Stimulated activated CD4-positive, alpha-beta T cell treated with anti-CD3 and anti-CD28 coated beads, Interleukin-12 subunit alpha, Interleukin-12 subunit beta, amount 100 ng/mL, for 4 hours (primary cell): ENCODE measurements around the gene PEDS1.

Experiments
- DNase-seq: peaks from one replicate; pipeline ENCODE4 v3.0.0-alpha.2; 2020

Gene PEDS1

DNA sequence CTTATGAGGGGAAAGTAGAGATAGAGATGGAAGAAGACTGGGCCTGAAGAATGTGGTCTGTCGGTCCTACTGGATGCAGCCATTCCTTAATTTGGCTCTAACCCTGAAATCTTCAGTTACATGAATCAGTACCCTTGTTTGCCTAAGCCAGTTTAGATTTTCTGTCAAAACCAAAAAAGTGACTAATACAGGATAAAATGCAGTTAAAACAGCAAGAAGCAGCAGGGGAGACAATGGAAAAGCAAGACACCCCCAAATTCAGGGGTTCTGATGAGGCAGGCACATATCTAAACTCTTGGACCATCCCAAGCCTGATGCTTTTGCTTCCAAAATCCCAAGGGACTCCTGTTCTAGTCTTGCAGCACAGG lies 23.2 kb downstream of the PEDS1 start:
- no peak for DNase-seq

DNA sequence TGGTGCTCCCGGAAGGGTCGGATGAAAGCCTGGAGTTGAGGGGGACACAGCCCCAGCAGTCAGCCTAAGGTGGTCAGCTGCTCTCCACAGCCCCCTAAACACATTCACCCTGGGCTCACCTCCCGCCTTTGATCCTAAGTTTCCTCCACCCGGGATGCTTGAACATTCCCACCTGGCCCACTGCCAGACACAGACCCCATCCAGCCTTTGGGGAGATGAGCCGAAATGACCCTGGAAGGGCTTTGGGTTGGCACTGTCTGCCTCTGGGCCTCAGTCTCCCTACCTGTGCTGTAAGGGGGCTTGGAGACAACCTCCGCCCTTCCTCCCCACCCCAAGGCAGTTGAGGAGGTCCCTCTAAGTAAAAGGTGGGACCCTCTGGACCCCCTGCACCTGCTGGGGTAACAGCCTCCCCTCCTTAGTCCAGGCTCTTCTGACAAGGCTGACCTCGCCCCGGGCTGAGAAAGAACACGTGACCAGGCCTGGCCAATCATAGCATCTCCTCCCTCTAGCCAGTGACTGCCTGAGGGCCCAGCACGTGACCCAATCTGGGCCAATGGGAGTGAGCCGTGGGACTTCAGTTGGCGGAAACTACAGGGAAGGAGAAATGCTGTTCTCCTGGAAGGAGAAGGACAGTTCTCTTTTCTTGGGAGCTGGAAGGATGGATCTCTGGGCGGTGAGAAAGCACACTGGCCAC lies 23.7 kb downstream of the PEDS1 start:
- no peak for DNase-seq

DNA sequence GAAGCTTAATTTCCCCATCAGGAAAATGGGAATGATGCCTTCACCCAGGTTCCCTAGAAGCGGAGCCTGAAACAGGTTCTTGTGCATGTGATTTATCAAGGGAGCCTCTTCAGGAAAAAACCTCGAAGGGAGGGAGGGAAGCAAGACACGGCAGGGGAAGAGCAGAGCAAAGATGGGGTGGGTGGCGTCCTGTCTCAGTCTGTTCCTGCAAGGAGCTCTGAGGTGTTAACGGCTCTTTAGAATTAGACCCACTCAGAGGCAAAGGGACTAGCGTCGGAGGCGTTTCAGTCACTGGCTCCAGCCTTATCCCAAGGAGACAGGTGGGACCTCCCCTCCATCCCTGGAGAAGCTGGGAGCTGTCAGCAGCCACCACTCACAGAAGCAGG lies 25.0 kb downstream of the PEDS1 start:
- no peak for DNase-seq

DNA sequence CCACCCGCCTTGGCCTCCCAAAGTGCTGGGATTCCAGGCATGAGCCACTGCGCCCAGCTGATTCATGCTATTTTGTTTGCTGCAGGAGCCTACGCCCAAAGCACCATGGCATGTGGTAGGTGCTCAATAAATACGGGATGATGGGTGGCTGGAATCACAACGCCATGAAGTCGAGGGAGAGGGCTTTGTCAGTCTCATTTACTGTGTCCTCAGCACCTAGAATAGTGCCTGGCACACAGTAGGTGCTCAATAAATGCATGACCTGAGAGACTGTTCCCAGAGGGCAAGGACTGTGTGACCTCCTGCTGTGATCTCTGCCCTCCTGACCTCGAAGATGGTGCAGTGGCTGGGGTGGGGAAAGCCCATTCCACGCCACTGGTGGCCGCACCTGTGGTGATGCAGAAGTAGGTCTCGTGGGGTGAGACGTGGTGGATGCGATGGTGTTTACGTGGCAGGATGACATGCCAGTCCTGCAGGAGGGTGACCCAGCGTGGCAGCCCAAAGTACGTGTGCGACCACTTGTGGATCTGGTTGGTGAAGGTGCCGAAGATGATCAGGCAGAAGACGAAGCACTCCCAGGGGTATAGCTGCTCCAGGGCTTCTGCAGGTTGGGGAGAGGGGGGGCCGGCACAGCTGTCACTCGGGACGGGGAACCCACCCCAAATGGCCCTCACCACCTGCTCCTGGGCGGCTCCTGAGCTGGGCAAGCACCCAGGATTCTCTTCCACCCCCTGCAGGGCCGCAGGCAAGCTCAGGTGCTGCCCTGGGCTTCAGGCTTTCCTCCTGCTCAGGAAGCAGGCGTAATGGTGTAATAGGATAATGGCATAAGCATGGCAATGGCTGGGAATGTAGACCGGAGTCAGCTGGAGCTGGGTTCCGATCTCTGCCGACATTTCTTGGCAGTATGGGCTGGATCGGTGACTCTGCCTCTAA lies 25.7 kb downstream of the PEDS1 start:
- DNase-seq, result no peak

DNA sequence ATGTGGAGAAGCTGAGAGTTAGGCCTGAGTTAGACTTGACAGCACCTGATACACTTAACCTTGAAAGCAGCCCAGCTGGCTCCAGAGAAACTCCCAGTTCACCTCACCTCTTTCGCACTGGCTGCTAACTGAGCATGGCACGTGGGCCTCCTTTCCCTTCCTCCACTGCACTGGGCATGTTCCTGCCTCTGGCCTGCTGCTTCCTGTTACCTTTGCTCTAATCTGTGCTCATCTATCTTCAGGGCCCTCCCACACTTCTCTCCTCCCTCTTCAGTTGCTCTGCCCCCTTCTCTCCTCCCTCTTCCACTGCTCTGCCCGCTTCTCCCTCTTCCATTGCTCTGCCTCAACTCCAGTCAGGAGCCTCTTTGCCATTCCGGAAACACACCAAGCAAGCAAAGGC lies 26.9 kb downstream of the PEDS1 start:
- DNase-seq, result no peak

DNA sequence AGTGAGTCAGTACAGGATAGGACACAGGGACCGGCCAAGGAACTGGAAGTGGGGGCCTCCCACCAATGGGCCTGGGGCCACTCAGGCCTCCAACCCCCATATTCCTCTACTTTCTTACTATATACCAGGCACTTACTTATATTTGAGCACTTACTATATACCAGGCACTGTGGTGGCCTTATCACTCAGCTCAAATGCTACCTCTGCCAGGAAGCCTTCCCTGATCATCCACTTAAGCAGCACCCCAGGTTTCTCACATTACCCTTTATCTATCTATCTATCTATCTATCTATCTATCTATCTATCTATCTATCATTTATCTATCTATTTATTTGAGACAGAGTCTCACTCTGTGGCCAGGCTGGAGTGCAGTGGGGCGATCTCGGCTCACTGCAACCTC lies 28.2 kb downstream of the PEDS1 start:
- no peak for DNase-seq

DNA sequence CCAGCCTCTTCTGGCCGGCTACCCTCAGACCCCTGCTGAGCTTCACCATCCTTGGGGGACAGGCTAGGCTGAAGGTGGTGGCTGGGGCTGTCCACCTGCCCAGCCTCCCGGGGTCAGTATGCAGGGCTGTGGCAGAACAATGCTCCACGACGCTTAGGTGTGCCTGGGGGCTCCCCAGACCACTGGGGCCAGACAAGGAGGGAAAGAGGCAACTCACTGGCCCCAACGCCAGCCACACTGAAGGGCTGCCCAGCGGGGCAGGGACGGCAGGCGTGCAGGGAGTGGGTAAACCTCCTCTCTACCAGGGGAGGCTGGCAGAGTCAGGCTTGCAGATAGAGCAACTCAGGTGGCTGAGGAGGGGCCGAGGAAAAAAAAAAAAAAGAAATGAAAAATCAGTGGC lies 29.0 kb downstream of the PEDS1 start:
- DNase-seq, result no peak

DNA sequence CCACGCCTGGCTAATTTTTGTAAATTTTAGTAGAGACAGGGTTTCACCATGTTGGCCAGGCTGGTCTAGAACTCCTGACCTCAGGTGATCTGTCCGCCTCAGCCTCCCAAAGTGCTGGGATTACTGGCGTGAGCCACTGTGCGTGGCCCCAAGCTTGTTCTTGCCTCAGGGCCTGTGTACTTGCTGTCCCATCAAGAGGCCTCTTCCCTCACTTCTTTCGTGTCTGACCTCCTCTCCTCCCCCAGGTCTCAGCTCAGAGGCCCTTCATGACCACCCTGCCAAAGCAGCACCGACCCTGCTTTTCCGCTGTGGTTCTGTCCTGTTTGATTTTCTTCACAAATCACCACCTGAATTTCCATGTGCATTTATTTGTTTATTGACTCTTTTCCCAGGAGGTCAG lies 30.1 kb downstream of the PEDS1 start:
- DNase-seq, result no peak

DNA sequence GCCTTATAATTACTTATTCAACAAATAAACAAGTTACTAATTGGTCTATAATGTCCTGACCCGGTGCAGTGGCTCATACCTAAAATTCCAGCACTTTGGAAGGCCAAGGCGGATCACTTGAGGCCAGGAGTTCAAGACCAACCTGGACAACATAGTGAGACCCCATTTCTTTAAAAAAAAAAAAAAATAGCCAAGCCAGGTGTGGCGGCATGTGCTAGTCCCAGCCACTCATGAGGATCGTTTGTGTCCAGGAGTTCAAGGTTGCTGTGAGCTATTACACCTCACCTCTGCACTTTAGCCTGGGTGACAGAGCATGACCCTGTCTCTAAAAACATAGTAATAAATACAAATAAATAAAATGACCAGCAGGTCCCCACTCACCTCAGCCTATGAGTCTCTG lies 30.8 kb downstream of the PEDS1 start:
- no peak for DNase-seq

DNA sequence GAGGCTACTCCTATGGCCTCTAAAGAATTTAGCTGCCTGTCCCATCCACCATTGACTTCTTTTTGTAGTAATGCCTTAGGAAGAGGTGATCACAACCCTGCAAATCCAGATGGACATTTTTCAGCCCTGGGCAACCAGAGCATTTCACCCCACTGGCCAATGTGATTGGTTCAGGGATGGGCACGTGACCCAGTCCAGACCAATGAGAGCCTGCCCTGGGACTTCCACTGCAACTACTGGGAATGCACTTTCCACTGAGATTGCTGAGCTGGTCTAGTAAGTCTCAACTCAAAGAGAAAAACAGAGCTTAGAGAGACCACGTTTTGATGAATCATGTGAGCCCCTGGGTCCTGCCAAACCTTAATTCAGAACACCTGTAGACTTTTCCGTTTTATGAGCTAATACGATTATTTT lies 31.7 kb downstream of the PEDS1 start:
- DNase-seq, result no peak

DNA sequence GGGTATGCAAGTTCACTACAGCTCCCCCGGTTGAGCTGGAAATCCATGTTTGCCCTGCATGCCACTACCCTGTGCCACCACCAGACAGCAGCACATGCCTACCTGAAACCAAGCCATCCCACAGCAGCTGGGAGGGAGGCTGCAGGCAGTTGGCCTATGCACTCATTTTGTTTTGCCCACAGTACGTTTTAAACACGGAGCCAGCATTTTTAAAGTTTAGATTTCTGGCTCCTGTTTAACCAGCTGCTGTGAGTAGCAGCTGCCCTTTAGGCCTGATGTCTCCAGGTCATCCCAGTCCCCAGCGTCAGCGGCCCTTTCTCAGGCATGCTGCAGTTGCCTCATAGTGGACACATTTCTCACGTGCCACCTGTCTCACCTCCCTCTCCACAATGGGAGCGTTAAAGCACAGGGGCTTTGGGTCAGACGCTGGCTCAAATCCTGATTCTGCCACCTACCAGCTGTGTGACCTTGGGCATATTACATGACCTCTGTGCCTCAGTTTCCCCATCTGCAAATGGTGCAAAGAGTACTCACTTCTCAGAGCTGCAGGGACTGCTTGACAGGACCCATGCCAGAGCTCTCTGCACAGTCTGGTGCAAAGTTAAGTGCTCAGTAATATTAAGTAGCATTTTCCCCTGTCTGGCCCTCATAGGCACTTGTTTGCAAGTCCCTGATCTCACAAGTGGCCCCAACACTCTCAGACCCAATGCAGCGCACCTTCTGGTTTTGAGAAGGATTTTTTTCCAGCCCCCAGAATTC lies 32.4 kb downstream of the PEDS1 start:
- peak; percentile 46 for DNase-seq

DNA sequence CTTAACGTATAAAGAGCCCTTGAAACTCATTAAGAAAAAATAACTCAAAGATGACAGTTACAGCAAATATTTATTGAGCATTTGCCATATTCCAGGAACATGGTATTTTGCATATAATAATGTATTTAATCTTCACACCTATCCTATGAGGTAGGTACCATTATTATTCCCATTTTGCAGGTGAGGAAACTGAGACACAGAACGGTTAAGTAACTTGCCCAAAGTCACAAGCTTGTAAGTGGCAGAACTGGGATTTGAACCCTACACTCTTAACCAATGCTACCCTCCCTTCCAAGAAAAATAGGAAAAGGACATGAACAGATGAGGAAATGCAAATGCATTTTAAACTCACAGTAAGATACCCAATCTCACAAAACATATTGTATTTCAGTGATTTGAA lies 35.3 kb downstream of the PEDS1 start:
- no peak for DNase-seq

DNA sequence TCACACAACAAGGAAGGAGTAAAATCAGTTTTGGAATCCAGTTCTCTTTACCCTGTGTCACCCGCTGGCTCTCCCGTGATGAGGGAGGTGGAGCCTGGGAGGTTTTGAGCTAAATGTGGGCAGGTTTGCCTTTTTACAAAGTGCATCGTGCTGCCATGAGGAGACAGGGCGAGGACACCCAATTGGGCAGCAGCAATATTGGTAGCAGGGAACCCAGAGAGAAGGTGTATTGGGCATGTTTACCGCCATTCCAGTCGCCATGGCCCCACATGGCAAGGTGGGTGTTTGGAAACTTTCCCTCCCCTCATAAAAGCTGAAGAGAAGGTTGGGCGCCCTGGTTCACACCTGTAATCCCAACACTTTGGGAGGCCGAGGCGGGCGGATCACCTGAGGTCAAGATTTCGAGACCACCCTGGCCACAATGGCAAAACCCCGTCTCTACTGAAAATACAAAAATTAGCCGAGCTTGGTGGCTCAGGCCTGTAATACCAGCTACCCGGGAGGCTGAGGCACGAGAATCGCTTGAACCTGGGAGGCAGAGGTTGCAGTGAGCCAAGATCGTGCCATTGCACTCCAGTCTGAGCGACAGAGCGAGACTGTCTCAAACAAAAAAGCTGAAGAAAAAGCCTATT lies 37.0 kb downstream of the PEDS1 start:
- no peak for DNase-seq

DNA sequence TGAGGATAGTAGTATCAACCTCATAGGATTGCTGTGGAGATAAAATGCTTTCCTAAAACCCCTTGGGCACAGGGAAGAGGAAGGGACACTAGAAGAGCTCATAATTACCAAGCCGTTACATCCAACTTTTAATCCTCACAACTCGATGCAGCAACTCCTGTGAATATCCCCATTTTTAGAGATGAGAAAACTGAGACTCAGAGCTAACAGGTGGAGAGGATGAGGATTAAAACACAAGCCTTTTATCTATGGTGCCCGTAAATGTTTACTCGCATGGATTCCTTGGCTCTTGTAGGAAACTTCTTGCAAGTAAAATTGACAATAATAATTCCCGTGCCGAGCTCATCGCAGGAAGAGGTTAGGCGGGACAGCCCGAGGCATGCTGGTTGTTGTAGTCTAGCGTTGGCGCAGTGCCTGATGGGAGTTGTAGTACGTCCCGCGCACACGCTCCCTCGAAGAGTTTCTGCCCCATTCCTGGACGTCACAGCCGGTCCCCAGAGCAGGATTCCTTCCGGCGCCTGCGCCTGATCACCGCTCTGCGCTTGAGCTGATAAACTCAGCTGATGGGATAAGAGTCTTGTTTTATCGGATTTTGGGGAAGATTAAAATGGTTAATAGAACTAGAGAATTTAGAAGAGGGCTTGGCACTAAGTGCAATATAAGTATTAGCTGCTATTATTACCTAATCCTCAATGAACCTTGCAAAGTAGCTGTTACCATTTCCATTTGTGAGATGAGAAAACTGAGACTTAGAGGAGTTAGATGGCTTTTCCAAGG lies 37.7 kb downstream of the PEDS1 start:
- peak; percentile 87 for DNase-seq

DNA sequence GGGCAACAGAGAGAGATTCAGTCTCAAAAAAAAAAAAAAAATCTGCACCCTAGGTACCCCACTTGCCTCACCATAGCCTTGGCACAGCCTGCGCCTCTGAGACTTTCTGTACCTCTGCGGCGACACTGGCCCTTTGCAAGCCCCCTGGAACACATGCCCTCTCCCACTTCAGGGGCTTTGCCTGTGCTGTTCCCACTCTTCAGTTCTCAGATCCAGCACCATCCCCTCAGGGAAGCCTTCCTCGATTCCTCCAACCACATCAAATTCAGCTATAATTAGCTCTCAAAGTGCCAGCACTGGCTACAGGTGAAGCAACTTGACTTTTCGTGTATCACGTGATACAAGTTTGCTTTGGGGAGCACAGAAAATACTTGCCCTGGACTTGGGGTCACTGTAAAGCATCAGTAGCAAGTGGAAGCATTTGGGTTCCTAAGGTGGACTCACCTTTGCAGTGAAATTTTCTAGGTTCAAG lies 38.4 kb downstream of the PEDS1 start:
- DNase-seq, result no peak

DNA sequence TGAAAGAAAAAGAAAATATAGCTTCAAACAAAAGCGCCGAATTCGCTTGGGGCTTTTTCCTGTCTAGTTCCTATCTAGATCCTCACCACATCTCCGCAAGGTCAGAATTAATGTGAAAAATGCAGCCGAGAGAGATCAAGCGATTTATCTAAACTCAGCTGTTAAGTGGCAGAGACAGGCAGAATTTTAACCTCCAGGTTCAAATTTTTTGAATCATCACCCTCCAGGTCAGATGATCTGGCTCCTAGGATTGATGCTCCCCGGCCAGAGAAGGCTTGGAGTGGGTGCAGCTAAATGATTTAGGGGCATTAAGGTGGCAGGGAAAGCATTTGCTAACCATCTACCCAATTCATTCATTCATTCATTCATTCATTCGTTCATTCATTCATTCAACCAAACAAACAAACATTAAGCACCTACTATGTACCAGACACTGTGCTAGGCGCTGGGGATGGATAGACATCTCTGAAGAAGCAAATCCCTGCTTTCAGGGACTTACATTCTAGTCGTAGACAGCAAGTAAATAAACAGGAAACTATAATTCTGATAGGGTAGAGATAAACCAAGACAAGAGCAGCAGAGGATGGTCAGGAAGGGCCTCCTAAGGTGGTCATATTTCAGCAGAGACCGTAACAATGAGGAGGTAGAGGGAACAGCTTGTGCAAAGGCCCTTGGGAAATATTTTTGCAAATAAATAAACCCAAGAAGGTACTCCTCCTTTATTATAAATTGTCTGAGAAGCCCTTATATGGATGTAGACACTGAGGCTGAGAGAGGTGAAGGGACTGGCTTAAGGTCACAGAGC lies 39.9 kb downstream of the PEDS1 start:
- no peak for DNase-seq

DNA sequence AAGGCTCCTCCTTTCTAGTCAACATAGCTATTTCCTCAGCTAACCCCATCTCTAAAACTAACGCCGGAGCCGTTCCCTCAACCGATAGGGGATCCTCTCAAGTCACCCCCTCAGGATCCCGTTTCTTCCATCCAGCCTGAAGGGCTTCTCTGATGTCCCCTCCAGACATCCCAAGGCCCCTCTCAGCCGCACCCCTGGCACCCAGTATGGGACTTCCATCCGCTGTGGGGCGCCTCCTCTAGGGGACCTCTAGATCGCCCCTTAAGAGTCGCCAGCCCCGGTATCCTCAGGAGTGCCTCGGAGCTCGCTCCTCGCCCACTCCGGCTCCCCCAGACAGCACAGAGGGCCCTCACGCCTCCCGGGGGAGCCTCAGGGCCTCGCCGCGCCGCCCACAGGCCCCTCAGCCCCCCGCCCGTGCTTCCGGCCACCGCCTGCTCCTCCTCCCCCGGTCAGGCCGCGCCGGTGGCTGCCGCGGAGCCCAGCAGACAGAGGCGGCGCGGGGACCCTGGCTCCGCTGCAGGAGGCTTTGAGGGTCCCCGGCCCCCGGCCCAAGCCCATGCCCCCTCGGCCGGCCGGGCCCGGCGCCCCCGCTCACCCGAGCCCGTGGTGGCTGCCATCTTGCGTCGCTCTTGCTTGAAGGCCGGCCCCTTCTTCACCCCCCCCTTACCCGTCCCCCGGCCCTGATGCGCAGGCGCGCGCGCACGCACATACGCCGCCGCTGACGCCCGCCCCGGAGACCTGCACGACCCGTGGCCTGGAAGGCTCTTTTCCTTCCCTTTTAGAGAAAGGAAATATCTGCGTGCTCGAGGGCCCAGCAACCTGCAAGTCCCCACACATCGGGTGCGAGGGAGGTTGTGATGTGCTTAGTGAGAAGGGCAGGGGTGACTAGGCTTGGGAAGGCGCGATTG lies 40.8 kb downstream of the PEDS1 start, which contains the start of gene UBE2V1:
Gene UBE2V1, minus strand, starts transcription at position 639 of the 908 bp plus-strand sequence. Its CDS starts 22 bp downstream, at position 617.
- DNase-seq, result peak; percentile 85

DNA sequence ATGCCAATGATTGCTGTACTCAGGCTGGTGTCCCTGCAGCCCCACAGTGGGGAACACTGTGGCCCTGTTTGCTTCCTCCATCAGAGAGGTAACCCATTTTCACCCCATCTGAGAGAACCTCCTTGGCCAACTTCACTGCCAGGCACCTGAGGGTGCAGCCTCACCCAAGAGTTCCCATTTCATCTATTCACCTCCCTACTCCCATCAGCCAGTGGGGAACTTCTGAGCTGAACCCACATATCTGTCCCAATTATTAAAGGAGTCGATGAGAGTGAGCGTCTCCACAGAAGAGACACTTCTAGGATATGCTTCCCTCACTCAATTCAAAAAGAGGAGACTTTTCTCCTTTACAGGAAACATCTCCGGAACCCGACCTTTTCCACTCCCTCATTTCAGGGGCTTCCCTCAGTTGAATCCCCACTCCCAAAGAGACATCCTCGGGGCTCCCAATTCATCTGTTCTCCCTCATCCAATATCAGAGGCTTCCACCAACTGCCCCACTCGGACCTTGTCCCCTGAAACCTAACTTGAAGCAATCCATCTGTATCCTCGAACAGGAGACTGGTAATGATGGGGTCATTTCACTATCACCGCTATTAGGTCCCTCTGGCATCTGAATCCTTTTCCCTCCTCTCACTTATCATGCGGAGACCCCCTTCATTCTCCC lies 41.6 kb downstream of the PEDS1 start:
- no peak for DNase-seq

DNA sequence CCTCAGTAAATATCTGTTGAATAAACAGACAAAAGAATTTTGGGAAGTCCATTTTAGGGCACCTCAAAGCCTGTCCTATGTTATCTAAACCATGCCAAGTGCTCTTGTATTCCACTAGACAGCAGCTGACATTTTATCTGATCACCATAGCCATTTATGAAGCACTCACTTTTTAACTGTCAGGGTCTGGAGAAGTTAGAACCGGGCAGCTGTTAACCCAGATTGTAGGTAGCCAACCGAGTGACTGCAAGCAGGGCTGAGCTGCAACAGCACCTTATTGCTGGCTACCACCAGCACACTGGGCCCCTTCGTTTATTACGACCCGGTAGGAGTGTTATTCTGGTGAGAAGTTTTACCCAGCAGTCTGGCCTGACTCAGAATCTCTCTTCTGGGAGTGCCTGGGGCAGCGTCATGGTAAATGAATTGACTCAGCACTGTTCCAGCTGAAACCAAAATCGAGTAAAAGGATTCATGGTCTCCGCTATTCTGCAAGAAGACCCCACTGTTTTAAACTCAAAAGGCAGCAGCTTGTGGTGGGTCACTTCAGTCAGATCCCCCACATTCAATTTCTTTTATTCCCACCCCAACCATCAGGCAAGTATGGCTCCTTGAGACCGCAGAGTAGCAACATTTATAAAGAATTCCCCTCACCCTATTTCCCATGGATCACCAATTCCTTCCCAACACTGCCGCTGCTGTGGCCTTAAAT lies 42.2 kb downstream of the PEDS1 start:
- DNase-seq, result peak; percentile 44
